GM12872 (cell line): ENCODE data around the gene UBAP2.

Experiments
- CTCF ChIP-seq: IDR thresholded peaks from 3 replicates; pipeline ENCODE4 v1.5.1; 2011; ENCODE audit warnings: low read depth, mild to moderate bottlenecking, low read length, moderate library complexity; ENCODE audit not compliant: insufficient read depth

Gene UBAP2

GRCh38 chr9:33877727-33878489 lies 170.8 kb downstream of the UBAP2 start:
- no peak for TF ChIP-seq CTCF
